Putamen (tissue), 1 donor: Measurements from ENCODE around the gene METTL9.
"Not testable (repeated sequence)": the region's sequence is repeated elsewhere in the genome, so short reads cannot be mapped to it uniquely, and the experiment has no call there.

Experiments
- DNase-seq: peaks from one replicate; pipeline ENCODE4 v3.0.0-alpha.2; 2016; ENCODE audit warnings: low spot score

The METTL9 gene

DNA sequence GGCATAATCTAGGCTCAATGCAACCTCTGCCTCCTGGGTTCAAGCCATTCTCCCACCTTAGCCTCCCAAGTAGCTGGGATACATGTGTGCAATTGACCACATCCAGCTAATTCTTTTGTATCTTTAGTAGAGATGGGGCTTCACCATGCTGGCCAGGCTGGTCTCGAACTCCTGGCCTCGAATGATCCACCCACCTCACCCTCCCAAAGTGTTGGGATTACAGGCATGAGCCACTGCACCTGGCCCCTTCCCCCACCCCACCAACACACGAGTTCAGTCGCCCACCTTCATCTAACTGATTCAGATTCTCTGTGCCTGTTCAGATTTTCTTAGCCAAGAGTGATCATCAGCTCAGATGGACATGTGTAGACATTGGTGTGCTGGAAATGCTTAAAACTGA is 25.0 kb upstream of the METTL9 start:
- DNase-seq = no peak

- DNase-seq = not testable (repeated sequence)
Measured at GRCh38 chr16:21576323-21576722, 23.1 kb upstream of the METTL9 start.

DNA sequence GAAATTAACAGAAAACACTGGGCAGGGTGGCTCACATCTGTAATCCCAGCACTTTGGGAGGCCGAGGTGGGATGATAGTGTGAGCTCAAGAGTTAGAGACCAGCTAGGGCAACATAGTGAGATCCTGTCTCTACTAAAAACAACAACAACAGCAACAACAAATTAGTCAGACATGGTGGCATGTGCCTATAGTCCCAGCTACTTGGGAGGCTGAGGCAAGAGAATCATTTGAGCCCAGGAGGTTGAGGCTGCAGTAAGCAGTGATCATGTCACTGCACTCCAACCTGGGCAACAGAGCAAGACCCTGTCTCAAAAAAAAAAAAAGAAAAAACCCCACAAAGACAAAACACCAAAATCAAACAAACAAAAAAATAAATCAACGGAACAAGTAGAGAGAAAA is 21.9 kb upstream of the METTL9 start:
- DNase-seq = not testable (repeated sequence)

DNA sequence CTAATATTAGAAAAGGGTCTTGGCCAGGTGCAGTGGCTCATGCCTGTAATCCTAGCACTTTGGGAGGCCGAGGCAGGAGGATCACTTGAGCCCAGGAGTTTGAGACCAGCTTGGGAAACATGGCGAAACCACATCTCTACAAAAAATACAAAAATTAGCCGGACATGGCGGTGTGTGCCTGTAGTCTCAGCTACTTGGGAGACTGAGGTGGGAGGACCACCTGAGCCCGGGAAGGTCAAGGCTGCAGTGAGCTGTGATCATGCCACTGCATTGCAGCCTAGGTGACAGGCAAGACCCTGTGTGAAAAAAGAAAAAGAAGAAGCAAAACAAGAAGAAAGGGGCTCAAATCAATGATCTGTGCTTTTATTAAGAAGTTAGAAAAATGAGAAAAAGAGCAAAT is 21.1 kb upstream of the METTL9 start:
- not testable (repeated sequence) for DNase-seq

DNA sequence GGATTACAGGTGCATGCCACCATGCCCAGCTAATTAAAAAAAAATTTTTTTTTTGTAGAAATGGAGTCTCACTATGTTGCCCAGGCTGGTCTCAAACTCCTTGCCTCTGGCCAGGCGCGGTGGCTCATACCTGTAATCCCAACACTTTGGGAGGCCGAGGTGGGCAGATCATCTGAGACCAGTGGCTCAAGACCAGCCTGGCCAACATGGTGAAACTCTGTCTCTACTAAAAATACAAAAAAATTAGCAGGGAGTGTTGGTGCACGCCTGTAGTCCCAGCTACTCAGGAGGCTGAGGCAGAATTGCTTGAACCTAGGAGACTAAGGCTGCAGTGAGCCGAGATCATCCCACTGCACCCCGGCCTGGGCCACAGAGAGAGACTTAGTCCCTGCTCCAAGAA is 19.2 kb upstream of the METTL9 start:
- DNase-seq = not testable (repeated sequence)

- DNase-seq = no peak
Measured at GRCh38 chr16:21580807-21581206, 18.6 kb upstream of the METTL9 start.

DNA sequence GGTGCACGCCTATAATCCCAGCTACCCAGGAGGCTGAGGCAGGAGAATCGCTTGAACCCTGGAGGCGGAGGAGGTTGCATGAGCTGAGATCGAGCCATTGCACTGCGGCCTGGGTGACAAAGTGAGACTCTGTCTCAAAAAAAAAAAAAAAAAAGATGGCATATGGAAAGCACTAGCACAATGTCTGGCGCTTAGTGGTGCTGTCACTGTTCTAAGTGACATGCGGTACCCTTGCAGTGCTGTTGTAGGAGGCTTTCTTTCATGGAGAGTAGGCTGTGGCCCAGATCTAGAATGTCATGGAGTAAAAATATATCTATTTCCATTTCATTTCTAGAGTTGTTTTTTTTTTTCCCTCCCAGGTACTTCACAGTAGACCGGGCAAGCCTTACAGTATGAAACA is 14.6 kb upstream of the METTL9 start:
- peak; percentile 57 for DNase-seq

DNA sequence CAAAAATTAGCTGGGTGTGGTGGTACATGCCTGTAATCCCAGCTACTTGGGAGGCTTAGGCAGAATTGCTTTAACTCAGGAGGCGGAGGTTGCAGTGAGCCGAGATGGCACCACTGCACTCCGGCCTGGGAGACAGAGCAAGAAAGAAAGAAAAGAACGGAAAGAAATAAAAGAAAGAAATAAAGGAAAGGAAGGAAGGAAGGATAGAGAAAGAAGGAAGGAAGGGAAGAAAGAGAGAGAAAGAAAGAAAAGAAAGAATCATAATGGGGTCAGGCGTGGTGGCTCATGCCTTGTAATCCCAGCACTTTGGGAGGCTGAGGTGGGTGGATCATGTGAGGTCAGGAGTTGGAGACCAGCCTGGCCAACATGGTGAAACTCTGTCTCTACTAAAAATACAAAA is 10.8 kb upstream of the METTL9 start:
- not testable (repeated sequence) for DNase-seq

GRCh38 chr16:21589551-21589950 is 9.8 kb upstream of the METTL9 start:
- no peak for DNase-seq

DNA sequence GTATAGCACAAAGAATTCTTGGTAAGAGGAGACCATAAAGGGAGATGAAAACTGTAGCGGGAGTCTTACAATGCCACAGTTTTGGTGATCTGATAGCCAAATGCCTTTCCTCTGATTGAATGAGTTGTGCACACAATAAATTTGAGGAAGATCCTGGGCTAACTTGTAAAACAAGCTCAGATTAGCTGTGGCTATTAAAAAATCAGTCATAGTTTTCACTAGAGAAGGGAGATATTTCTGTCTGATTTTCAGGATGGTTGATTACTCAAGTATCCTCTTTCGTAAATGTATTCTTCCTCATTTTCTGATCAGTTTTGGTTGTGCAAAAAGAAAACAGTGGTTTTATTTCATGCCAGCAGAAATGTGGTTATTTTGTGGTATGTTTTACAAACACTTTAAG is 9.1 kb upstream of the METTL9 start:
- no peak for DNase-seq

- DNase-seq = no peak
Measured at GRCh38 chr16:21590796-21591195, 8.6 kb upstream of the METTL9 start.

DNA sequence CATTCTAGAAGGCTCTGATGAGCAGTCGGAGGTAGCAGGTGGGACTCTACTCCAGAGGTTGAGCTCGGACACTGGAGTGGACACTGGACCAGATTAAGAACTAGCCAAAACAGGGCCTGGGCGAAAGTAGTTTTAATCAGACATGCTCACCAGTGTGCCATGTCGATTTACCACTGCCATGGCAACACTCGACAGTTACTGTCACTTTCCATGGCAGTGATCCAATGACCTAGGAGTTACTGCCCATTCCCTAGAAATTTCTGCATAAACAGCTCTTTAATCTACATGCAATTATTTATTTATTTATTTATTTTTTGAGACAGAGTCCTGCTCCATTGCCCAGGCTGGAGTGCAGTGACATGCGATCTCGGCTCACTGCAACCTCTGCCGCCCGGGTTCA is 7.2 kb upstream of the METTL9 start:
- DNase-seq = no peak

GRCh38 chr16:21593530-21594289 is 5.7 kb upstream of the METTL9 start:
- no peak for DNase-seq

GRCh38 chr16:21597561-21598030 is 1.8 kb upstream of the METTL9 start:
- DNase-seq = no peak

- DNase-seq = no peak
Measured at GRCh38 chr16:21598206-21598605, 1.2 kb upstream of the METTL9 start.

- no peak for DNase-seq
Measured at GRCh38 chr16:21598701-21599121, 666 bp upstream of the METTL9 start.

- peak; percentile 63 for DNase-seq
Measured at GRCh38 chr16:21600031-21600773, 825 bp downstream of the METTL9 start.

- no peak for DNase-seq
Measured at GRCh38 chr16:21602785-21603184, 3.4 kb downstream of the METTL9 start.

DNA sequence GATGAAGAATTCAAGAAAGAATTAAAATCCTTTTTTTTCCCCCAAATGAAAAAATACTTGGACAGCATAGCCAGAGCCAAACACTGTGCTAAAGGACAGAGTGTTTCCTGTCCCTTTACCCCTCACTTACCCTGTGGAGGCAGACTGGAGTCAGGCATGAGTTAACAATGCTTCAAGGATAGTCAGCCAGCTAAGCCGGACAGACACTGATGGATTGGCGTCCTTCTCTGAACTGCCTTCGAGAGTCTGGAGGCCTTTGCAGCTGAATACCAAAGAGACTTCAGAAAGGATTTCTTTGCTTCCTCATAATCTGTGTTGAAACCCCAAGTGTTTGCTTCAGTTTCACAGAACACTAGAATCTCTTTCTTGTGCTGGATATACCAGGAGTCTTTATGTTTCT is 4.6 kb downstream of the METTL9 start:
- DNase-seq = no peak

GRCh38 chr16:21605848-21606247 is 6.5 kb downstream of the METTL9 start:
- not testable (repeated sequence) for DNase-seq

DNA sequence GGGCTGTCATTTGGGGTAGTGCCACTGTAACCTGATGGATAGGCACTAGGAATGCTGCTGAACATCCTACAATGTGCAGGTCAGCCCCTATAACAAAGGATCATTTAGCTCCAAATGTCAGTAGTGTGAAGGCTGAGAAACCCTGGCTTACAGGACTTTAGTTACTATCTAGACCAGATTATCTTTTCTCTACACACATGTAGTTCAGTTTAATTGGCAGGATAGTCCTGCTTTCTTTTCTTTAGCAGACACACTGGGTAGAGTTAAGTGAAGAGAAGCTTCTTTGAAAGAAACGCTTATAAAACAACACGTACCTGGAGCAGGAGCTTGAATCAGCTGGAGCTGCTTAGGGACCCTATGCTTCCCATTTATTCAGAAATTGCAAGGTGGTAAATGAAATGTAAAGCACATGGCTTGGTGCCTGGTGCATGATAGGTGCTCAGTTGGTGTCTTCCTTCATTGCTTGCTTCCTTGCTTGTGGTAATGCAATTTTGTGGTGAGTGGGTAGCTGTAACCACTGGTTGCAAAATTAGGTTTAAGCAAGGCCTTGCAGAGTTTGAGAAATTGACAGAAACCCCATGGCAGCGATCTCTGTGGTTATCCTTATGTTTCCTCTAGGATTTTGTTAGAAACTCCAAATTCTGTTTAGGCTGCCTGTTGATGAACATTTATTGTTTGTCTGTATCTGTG is 9.4 kb downstream of the METTL9 start:
- no peak for DNase-seq

- DNase-seq = no peak
Measured at GRCh38 chr16:21610006-21610544, 10.7 kb downstream of the METTL9 start.
